SK-N-SH (cell line): ENCODE measurements around the gene OR1J1. TPM values are rescaled to one million over a fixed set of nuclear protein-coding genes. Genes with fewer than 3 reads are reported as not detected.

Experiments used
- CTCF ChIA-PET: fragments of 300-600, 350-600 bp; formaldehyde crosslinking; extraction: SDS; loops from one replicate; lab custom pipeline; 2021; lab: Yijun Ruan, JAX
- POLR2A ChIA-PET: fragments of 350-600 bp; sonication (Branson Sonifier 250); formaldehyde crosslinking; extraction: SDS; loops from one replicate; lab custom pipeline; 2020; ENCODE audit warnings: antibody characterized with exemption, inconsistent platforms; lab: Yijun Ruan, JAX
- DNase-seq: peaks from one replicate; pipeline ENCODE4 v3.0.0; 2012
- H2AFZ ChIP-seq: fragments of 200-600 bp; sonication (generic); 2 replicates; pipeline ENCODE4 v1.8.1; 2016; ENCODE audit warnings: antibody characterized with exemption, mild to moderate bottlenecking, low read depth
- H3F3A ChIP-seq: fragments of 200-600 bp; sonication (generic); replicated peaks from 2 replicates; pipeline ENCODE3; 2016; ENCODE audit warnings: antibody characterized with exemption, mild to moderate bottlenecking; ENCODE audit not compliant: insufficient read depth
- H3K27ac ChIP-seq, 2 experiments: fragments of 200-500 bp in 1 of 2; fragments of 200-600 bp in 1 of 2; sonication (Bioruptor generic) in 1 of 2; sonication (generic), shearing (Covaris generic) in 1 of 2; 2 replicates each; pipeline versions ENCODE4 v1.5.1 to v1.6.1; 2014 to 2016; ENCODE audit warnings: low read depth in 2 of 2, inconsistent platforms in 1 of 2, low read length in 1 of 2, mild to moderate bottlenecking in 1 of 2, mixed read lengths in 1 of 2
- H3K27me3 ChIP-seq: fragments of 200-600 bp; sonication (generic), shearing (Covaris generic); 2 replicates; pipeline ENCODE4 v1.6.1; 2016; ENCODE audit warnings: mixed run types; ENCODE audit not compliant: insufficient read depth
- H3K36me3 ChIP-seq, 2 experiments: fragments of 200-500 bp in 1 of 2; fragments of 200-600 bp in 1 of 2; sonication (Bioruptor generic) in 1 of 2; sonication (generic) in 1 of 2; replicated peaks in 1 of 2; 2 replicates each; pipeline versions ENCODE3 to v1.5.1; 2014 to 2016; ENCODE audit warnings: low read length in 1 of 2, mild to moderate bottlenecking in 1 of 2; ENCODE audit not compliant: insufficient read depth in 2 of 2, control insufficient read depth in 1 of 2
- H3K4me1 ChIP-seq, 2 experiments: fragments of 200-500 bp in 1 of 2; fragments of 200-600 bp in 1 of 2; sonication (Bioruptor generic) in 1 of 2; sonication (generic), shearing (Covaris generic) in 1 of 2; 2 replicates each; pipeline versions ENCODE4 v1.5.1 to v1.6.1; 2014 to 2016; ENCODE audit warnings: low read depth in 1 of 2, low read length in 1 of 2, mixed run types in 1 of 2; ENCODE audit not compliant: insufficient read depth in 2 of 2, control insufficient read depth in 1 of 2
- H3K4me2 ChIP-seq: fragments of 200-600 bp; sonication (generic), shearing (Covaris generic); 2 replicates; pipeline ENCODE4 v1.6.1; 2017; ENCODE audit warnings: mixed run types
- H3K4me3 ChIP-seq, 2 experiments: fragments of 200-500 bp in 1 of 2; fragments of 200-600 bp in 1 of 2; sonication (Bioruptor generic) in 1 of 2; sonication (generic), shearing (Covaris generic) in 1 of 2; 2 replicates each; pipeline versions ENCODE4 v1.5.1 to v1.8.1; 2014 to 2016; ENCODE audit warnings: low read depth in 2 of 2, inconsistent platforms in 1 of 2, low read length in 1 of 2, mild to moderate bottlenecking in 1 of 2, mixed read lengths in 1 of 2, moderate library complexity in 1 of 2
- H3K79me2 ChIP-seq: fragments of 200-600 bp; sonication (generic); 2 replicates; pipeline ENCODE4 v1.8.1; 2017; ENCODE audit warnings: mild to moderate bottlenecking; ENCODE audit not compliant: insufficient read depth
- H3K9ac ChIP-seq: fragments of 200-600 bp; sonication (generic); 2 replicates; pipeline ENCODE4 v1.6.1; 2017; ENCODE audit warnings: mixed run types
- H3K9me2 ChIP-seq: fragments of 200-600 bp; sonication (generic); 2 replicates; pipeline ENCODE4 v1.6.1; 2017; ENCODE audit warnings: mixed run types
- H3K9me3 ChIP-seq: fragments of 200-600 bp; sonication (generic); 2 replicates; pipeline ENCODE4 v1.6.1; 2017; ENCODE audit warnings: mixed run types, mild to moderate bottlenecking, moderate library complexity
- H4K20me1 ChIP-seq: fragments of 200-600 bp; sonication (generic); 2 replicates; pipeline ENCODE4 v1.6.1; 2017; ENCODE audit warnings: mild to moderate bottlenecking, mixed run types; ENCODE audit not compliant: insufficient read depth
- EZH2phosphoT487 ChIP-seq: fragments of 200-600 bp; sonication (generic); IDR thresholded peaks from 2 replicates; pipeline ENCODE4 v1.6.1; 2017; ENCODE audit warnings: low read depth, mixed run types, mild to moderate bottlenecking, antibody characterized with exemption, moderate library complexity, borderline replicate concordance
- FOXJ3 ChIP-seq: sonication (generic); formaldehyde crosslinking; IDR thresholded peaks from 2 replicates; pipeline ENCODE4 v1.5.1; 2020; ENCODE audit warnings: mild to moderate bottlenecking, missing genetic modification reagents
- GABPA ChIP-seq: IDR thresholded peaks from 2 replicates; pipeline ENCODE4 v1.4.0; 2012; ENCODE audit warnings: low read depth, mild to moderate bottlenecking
- JUND ChIP-seq: IDR thresholded peaks from 2 replicates; pipeline ENCODE4 v1.4.0; 2012
- NFIC ChIP-seq: IDR thresholded peaks from 2 replicates; pipeline ENCODE4 v1.4.0; 2012; ENCODE audit warnings: borderline replicate concordance
- RCOR1 ChIP-seq: fragments of 150-350 bp; IDR thresholded peaks from 2 replicates; pipeline ENCODE4 v1.6.1; 2017; ENCODE audit warnings: antibody characterized with exemption, low read length
- RFX5 ChIP-seq: IDR thresholded peaks from 2 replicates; pipeline ENCODE4 v1.6.1; 2012; ENCODE audit warnings: mild to moderate bottlenecking, improper control_type of control experiment, low read length
- SMC3 ChIP-seq: IDR thresholded peaks from 2 replicates; pipeline ENCODE4 v1.6.1; 2012; ENCODE audit warnings: low read depth, low read length, improper control_type of control experiment
- TAF1 ChIP-seq: IDR thresholded peaks from 2 replicates; pipeline ENCODE4 v1.6.1; 2012; ENCODE audit warnings: low read depth, mild to moderate bottlenecking, low read length, moderate library complexity, borderline replicate concordance
- TCF12 ChIP-seq: IDR thresholded peaks from 2 replicates; pipeline ENCODE4 v1.4.0; 2012
- TEAD4 ChIP-seq: IDR thresholded peaks from 2 replicates; pipeline ENCODE4 v1.4.0; 2012; ENCODE audit warnings: mild to moderate bottlenecking, borderline replicate concordance; ENCODE audit not compliant: insufficient read depth
- WGBS: methylation state at CpG from one replicate; pipeline ENCODE4 v1.1.6; 2017; ENCODE audit warnings: low lambda C conversion rate; 5-methylcytosine and 5-hydroxymethylcytosine counted together
- polyA plus RNA-seq, 3 experiments: library from polyadenylated mRNA; depleted of rRNA; stranded (reverse); fragments of >200 nt; gene quantifications; 2 replicates each; pipeline ENCODE4 v1.2.3, GENCODE V29; 2012
- TF ChIP-seq, protein P1 (sequence below): IDR thresholded peaks from 2 replicates; pipeline ENCODE4 v1.4.0; 2012; ENCODE audit warnings: low read depth, borderline replicate concordance
- TF ChIP-seq, protein P2 (sequence below): fragments of 150-350 bp; IDR thresholded peaks from 2 replicates; pipeline ENCODE4 v1.6.1; 2017; ENCODE audit warnings: antibody characterized with exemption, low read length, low read depth, borderline replicate concordance
- TF ChIP-seq, protein P3 (sequence below): IDR thresholded peaks from 2 replicates; pipeline ENCODE4; 2012
- TF ChIP-seq, protein P4 (sequence below): IDR thresholded peaks from 2 replicates; pipeline ENCODE4 v1.4.0; 2012; ENCODE audit warnings: low read depth, borderline replicate concordance

OR1J1 gene
- polyA plus RNA-seq, 1 of the 3 experiments (the other 2 are of a cell fraction), result not detected

DNA sequence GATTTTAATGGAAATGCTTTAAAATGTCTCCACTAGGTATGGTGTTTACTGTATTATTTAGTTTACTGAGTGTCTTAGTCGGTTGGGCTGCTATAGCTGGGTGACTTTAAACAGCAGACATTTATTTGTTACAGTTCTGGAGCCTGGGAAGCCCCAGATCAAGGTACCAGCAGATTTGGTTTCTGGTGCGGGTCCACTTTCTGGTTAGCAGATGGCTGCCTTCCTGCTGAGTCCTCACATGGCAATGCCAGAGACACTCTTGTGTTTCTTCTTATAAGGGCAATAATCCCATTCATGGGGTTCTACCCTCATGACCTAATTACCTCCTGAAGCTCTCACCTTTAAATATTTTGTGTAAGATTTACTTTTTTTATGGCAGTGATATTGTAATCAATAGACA, 40.5 kb upstream of the OR1J1 start:
- H3K4me2 ChIP-seq, result no peak overlapping the region
- TF ChIP-seq SMC3 (no peak), RFX5 (no peak)
- H3K27ac ChIP-seq, result no peak overlapping the region
- no peak overlapping the region for H3K4me3 ChIP-seq
- peaks cover 7% of the 10 kb centered on the region; the same call in 1 of the 2 replicates for H3K27me3 ChIP-seq
- H3K4me1 ChIP-seq, result no peaks in the 10 kb centered on the region
- CTCF ChIA-PET, result interaction anchor here (1.8 kb wide), 1 partner anchor 19 kb away, joined by 5 read pairs; no protein-coding TSS in a partner anchor
- no peaks in the 10 kb centered on the region for H4K20me1 ChIP-seq
- H3F3A ChIP-seq, result no peaks in the 10 kb centered on the region
- H2AFZ ChIP-seq, result no peak overlapping the region
- no peak for DNase-seq
- H3K9me2 ChIP-seq, result no peaks in the 10 kb centered on the region
- WGBS, result 0% methylated on average over 2 of the region's 2 CpGs
- no peaks in the 10 kb centered on the region for H3K79me2 ChIP-seq
- H3K9me3 ChIP-seq, result no peaks in the 10 kb centered on the region
- no peak overlapping the region for H3K9ac ChIP-seq
- no peaks in the 10 kb centered on the region for H3K36me3 ChIP-seq
- POLR2A ChIA-PET, result no interaction called here

DNA sequence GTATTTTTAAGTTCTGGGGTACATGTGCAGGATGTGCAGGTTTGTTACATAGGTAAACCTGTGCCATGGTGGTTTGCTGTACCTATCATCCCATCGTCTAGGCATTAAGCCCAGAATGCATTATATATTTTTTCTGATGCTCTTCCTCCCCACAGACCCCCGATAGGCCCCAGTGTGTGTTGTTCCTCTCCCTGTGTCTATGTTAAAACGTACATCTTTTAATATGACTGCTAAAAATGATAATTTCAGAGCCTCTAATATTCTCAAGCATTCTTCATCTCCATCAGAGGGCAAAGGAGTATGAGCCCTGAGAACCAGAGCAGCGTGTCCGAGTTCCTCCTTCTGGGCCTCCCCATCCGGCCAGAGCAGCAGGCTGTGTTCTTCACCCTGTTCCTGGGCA, 32.8 kb upstream of the OR1J1 start, which contains the start of gene OR1J2:
TSS of gene OR1J2 (plus strand) at position 301 of the 400 bp plus-strand sequence. CDS start at position 301, 0 bp downstream.
- H3F3A ChIP-seq, result no peaks in the 10 kb centered on the region
- no peaks in the 10 kb centered on the region for H3K4me1 ChIP-seq
- POLR2A ChIA-PET, result no interaction called here
- CTCF ChIA-PET, result no interaction called here
- no peaks in the 10 kb centered on the region for H3K9me2 ChIP-seq
- no peaks in the 10 kb centered on the region for H3K79me2 ChIP-seq
- no peak within 1 kb of the TSS for H3K9ac ChIP-seq
- no peaks in the 10 kb centered on the region for H4K20me1 ChIP-seq
- no peaks in the 10 kb centered on the region for H3K9me3 ChIP-seq
- no peak within 1 kb of the TSS for H3K4me3 ChIP-seq
- no peak within 1 kb of the TSS for H3K27ac ChIP-seq
- H3K36me3 ChIP-seq, result no peaks in the 10 kb centered on the region
- no peak within 1 kb of the TSS for H2AFZ ChIP-seq
- TF ChIP-seq FOXJ3 (CRISPR knock-in tag), result no peak
- no peak for TF ChIP-seq GABPA
- no peak for TF ChIP-seq NFIC
- TF ChIP-seq EZH2phosphoT487, result no peak
- TF ChIP-seq, protein P1, sequence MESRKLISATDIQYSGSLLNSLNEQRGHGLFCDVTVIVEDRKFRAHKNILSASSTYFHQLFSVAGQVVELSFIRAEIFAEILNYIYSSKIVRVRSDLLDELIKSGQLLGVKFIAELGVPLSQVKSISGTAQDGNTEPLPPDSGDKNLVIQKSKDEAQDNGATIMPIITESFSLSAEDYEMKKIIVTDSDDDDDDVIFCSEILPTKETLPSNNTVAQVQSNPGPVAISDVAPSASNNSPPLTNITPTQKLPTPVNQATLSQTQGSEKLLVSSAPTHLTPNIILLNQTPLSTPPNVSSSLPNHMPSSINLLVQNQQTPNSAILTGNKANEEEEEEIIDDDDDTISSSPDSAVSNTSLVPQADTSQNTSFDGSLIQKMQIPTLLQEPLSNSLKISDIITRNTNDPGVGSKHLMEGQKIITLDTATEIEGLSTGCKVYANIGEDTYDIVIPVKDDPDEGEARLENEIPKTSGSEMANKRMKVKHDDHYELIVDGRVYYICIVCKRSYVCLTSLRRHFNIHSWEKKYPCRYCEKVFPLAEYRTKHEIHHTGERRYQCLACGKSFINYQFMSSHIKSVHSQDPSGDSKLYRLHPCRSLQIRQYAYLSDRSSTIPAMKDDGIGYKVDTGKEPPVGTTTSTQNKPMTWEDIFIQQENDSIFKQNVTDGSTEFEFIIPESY, result no peak
- TF ChIP-seq, protein P2, sequence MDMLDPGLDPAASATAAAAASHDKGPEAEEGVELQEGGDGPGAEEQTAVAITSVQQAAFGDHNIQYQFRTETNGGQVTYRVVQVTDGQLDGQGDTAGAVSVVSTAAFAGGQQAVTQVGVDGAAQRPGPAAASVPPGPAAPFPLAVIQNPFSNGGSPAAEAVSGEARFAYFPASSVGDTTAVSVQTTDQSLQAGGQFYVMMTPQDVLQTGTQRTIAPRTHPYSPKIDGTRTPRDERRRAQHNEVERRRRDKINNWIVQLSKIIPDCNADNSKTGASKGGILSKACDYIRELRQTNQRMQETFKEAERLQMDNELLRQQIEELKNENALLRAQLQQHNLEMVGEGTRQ, result no peak
- TF ChIP-seq TCF12, result no peak
- TF ChIP-seq TAF1, result no peak
- no peak for TF ChIP-seq JUND
- TF ChIP-seq, protein P3, sequence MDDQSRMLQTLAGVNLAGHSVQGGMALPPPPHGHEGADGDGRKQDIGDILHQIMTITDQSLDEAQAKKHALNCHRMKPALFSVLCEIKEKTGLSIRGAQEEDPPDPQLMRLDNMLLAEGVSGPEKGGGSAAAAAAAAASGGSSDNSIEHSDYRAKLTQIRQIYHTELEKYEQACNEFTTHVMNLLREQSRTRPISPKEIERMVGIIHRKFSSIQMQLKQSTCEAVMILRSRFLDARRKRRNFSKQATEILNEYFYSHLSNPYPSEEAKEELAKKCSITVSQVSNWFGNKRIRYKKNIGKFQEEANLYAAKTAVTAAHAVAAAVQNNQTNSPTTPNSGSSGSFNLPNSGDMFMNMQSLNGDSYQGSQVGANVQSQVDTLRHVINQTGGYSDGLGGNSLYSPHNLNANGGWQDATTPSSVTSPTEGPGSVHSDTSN, result no peak
- no peak for TF ChIP-seq RCOR1
- TF ChIP-seq TEAD4, result no peak
- TF ChIP-seq, protein P4, sequence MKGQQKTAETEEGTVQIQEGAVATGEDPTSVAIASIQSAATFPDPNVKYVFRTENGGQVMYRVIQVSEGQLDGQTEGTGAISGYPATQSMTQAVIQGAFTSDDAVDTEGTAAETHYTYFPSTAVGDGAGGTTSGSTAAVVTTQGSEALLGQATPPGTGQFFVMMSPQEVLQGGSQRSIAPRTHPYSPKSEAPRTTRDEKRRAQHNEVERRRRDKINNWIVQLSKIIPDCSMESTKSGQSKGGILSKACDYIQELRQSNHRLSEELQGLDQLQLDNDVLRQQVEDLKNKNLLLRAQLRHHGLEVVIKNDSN, result no peak
- no peak for DNase-seq
- no peak within 1 kb of the TSS for H3K4me2 ChIP-seq
- H3K27me3 ChIP-seq, result peaks cover 29% of the 10 kb centered on the region; the same call in 1 of the 2 replicates
- 13% methylated on average over 6 of the region's 6 CpGs for WGBS
